GM19455 (cell line): ENCODE results near the gene HOXD9.

Source experiments
- ATAC-seq: cut with Tn5 transposase; IDR thresholded peaks from one replicate; pipeline ENCODE4 v1.9.1; 2021; ENCODE audit not compliant: unreplicated experiment

HOXD9 gene

DNA sequence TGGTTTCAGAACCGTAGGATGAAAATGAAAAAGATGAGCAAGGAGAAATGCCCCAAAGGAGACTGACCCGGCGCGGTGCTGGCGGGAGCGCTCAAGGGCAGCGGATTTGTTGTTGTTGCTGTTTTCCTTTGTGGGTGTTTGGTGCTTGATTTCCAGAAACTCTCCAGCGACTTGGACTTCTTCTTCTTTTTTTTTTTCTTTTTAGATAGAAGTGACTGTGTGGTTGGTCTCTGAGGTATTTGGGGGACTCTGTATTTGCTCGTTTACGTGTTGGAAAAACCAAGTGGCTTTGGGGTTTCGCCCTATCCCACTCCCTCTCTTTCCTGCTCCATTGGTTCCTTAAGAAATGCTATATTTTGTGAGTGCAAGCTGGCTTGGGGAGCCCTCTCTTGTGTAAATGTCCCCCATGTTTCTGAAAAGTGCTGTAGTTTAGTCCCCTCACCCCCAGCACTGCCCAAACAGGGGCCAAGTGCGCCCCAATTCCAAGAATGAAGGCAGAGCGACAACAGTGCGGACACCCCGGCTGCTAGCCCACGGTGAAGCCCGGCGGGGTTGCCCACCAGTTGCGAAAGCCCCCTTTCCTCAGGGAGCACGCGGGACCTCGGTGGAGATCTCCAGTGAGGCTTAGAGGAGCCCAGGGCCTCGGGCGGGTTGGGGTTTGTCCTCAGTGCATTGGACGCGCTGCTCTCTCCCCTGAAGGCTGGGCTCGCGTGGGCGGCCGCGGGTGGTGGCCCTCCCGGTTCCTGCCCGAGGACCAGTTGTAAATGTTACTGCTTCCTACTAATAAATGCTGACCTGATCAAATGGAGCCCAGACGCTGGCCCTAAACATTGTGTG is 1.8 kb downstream of the HOXD9 start:
- no peak for ATAC-seq

DNA sequence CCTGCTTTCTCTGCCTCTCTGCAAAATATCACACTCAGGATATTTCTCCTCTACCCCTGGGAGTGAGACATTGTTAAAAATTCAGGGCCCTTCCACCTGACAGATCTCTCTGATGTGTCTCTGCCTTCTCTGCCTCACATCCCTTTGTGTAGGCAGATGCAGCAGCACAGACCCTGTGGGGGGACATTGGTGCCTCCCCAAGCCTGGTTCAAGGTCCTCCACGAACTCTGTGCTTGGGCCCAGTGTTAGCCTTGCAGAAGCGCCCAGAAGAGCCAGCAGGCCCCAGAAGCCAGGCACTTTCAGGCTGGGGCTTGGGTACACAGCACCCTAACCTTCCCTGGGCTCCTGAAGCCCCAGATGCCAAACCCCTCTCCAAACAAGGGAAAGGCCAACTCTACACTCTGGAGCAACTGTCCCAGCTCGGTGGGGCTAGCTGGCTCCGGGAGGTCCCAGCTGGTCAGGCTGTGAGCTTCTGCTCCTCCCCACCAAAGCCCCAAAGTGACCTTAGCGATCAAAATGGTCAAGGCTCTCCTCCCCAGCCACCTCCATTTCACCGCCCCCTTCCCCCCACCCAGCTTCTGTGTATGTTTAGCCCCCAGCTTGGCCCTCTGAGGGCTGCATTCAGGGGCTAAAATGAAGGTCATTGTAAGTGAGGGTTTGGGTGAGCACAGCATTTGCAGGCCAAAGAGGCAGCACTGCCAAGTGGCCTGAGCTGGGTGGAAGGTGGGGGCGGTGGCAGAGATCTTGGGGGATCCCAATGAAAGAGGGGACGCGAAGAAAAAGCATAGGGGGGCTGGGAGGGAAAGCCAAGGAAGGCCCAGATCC is 2.6 kb downstream of the HOXD9 start:
- no peak for ATAC-seq

DNA sequence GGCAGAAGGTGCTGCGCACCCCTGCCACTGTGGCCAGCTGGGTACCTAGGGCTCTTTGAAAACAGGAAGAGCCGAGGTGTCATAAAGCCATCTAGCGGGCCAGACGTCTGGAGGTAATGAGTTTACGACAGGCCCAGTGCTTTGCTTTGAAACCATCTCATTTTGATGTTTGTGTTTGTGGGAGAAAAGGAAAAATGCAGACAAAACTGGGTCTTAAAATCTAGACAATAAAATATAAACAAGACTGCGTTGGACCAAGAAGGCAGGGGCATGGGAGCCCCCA is 3.2 kb downstream of the HOXD9 start:
- ATAC-seq = no peak

DNA sequence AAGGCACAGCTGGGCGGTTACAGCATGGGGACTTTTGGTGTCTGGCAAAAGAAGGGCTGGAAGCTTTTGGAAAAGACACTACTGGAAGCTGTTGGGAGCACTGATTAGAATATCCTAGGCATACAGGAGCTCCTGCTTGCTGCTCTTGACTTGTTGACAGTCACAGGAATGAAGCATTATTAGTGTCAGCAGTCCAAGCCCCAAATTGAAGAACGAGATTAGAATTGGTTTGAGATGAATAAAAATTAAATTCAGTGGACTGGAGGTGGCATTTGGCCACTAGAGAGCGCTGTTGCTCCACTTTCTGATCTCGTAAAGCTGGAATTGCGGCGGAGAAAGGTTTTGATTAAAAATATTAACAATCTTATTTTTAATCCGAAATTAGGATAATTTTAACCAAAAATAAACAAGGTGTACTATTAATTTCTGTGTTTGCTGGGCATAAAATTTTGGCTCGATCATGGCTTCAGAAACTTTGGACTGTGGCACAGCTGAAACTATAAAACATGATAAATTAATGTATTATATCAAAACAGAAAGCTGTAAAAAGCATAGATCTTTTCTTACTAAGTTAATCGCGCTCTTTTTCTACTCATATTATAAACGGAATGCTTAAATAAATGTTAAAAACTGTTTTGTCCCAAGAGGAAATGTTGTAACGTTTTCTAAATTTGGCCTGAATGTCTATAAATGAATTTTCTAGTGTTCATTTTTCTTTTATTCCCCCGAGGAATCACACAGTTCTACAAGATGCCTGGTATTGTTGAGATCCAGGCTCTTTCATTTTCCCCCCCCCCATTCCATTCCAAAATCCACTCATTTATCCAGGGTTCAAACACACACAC is 4.6 kb downstream of the HOXD9 start:
- ATAC-seq = no peak

DNA sequence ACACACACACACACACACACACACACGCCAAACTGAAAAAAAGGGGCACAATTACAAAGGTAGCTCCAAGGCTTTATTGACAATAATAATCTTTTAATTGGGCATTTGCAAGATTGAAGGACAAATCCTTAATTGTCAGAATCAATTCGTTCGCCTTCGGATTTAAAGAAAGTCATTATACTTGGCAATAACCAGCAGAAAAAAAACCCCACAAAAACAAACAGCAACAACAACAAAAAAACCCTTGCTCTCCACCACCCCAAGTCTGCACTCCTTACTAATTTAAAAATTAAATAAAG is 5.2 kb downstream of the HOXD9 start:
- no peak for ATAC-seq

DNA sequence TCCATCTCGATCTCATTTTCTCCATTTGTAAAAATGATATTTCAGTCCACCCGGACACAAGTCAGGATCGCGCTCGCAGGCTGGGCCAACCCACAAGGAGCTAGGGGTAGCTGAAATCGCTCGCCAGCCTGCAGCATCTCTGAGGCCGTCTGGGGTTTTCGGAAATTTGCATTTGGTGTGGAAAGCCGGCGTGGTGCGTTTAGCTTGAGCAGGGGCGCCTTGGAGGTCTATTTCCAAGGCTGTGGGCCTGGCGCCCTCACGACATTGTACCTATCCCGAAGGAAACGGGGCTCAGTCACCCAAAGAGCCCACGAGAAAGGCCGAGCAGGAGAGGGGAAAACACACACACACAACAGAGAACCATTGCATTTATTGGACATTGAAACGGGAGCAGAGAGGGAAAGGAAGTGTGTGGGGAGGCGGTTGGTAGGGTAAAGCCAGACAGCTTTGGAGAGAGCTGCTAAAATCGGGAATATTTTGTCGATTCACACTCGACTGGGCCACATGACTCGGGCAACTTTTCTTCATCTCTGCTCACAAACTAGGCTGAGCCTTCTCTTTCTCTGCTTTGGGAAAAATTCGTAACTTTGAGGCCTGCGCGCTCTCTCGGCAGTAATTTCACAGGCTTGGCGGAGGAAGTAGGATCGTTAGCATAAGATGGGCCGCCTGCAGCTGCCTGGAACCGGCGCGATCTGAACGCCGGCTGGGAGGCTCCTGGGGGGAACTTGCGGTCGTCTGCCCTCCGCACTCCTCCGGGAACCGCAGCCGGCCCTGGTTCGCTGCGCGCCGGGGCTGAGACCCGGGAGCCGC is 5.9 kb downstream of the HOXD9 start:
- no peak for ATAC-seq

DNA sequence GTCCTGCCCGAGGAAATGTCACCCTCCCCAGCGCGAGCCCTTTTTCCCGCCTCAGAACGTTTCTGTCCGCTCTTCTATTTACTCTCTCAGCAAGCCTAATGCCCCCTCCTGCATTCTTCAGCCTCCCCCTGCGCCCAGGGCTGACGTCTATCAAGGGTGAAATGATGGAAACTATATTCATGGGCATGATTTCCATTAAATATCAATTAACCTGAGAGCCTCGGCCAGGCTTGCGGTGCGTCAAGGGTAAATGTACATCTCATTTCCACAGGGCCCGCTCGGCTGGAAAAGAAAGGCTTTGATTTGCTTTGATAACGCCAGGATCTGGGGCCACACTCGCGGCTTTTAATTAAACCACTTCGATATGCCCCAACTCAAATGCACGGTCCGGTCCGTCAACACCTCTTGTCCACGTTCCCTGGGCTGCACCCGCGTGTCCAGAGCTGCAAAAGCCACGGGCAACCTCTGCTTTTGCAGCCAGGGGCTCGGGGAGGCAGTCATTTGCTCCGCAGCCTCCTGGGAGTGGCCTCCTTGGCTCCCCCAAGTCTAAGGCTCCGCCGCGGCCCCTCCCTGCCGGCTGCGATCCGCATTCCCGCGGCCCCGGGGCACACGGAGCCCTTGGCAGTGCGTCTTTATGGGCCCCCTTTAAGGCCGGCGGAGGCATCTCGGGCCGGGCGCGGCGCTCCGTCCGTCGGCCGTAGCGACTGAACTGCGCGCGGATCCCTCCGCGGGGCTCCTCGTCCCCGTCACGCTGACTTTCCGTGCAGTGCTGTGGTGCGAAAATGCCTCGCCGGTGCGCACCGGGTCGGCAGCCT is 6.7 kb downstream of the HOXD9 start, which contains the start of gene HOXD8:
Gene HOXD8 (plus strand): TSS at position 724 of the 815 bp plus-strand sequence. CDS start 662 bp downstream, outside the sequence.
- no peak for ATAC-seq

DNA sequence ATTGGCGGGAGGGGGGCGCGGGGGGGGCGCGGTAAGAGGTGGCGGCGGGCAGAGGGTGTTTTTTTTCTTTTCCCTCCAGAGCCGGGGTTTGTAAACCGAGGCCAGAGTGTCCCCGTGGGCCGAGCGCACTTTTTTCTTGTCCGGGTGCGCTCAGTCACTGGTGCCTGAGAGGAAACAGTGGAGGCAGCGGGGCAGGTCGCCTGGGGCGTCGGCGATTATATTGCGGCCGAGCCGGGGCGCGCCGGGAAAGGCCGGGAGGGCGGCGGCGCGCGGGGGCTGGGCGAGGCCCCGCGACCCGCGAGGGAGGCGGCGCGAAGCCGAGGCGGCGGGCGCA is 7.3 kb downstream of the HOXD9 start:
- no peak for ATAC-seq

DNA sequence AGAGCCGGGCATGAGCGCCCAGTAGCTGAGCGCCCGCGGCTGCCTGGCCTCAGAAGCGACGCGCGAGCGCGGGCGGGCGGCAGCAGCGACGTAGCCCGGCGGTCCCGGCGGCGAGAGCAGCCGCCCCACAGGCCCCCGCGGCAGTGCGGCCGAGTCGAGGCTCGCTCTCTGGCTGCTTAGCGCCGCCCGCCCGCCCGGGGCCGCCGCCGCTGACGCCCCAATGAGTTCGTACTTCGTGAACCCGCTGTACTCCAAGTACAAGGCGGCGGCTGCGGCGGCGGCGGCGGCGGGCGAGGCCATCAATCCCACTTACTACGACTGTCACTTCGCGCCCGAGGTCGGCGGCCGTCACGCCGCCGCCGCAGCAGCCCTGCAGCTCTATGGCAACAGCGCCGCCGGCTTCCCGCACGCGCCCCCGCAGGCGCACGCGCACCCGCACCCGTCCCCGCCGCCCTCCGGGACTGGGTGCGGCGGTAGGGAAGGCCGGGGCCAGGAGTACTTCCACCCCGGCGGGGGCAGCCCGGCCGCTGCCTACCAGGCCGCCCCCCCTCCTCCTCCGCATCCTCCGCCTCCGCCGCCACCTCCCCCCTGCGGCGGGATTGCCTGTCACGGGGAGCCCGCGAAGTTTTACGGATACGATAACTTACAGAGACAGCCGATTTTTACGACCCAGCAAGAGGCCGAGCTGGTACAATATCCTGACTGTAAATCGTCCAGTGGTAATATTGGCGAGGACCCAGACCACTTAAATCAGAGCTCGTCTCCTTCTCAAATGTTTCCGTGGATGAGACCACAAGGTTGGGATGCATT is 7.8 kb downstream of the HOXD9 start:
- no peak for ATAC-seq

DNA sequence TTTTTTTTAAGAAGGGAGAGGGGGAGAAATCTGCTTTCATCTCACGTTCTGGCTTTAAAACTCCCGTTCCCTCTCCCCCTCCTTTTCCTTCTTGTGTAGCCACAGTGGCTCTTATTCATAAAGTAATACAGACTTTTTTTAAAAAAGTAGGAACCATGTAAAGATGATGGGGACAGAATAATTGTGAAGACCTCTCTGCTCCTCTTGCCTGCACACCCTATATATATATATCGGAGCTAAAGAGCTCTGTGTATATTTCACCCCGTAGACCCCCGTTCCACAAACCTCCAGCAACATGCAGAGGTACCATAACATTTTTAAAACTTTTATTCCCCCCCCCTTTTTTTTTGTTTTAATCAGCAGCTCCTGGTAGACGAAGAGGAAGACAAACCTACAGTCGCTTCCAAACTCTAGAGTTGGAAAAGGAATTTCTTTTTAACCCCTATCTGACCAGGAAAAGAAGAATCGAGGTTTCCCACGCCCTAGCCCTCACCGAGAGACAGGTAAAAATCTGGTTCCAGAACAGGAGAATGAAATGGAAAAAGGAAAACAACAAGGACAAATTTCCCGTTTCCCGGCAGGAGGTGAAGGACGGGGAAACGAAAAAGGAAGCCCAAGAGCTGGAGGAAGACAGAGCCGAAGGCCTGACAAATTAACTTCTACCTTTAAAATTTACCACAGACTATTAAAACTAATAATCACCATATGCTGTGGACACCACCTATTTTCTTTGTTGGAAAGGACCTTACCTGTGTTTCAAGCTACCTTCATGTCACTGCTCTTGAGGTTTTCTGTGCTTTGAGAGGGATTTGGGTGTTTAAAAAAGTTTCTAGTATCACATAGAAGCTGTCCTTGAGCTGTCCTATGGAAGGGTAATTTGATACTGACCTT is 8.7 kb downstream of the HOXD9 start:
- no peak for ATAC-seq

DNA sequence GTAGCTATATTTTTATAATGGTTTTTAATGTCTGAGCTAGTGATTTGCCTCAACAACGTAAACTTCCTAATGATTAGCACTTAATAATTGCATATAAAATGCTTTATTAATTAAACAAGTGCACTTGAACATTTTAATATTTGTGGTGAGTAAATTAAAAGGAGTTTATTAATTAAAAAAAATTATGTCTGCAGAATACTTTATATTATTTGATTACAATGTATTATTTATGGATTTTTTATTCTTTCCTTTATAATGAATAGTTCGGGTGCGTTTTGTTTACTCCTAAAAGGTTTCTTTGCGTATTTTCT is 9.3 kb downstream of the HOXD9 start:
- no peak for ATAC-seq

DNA sequence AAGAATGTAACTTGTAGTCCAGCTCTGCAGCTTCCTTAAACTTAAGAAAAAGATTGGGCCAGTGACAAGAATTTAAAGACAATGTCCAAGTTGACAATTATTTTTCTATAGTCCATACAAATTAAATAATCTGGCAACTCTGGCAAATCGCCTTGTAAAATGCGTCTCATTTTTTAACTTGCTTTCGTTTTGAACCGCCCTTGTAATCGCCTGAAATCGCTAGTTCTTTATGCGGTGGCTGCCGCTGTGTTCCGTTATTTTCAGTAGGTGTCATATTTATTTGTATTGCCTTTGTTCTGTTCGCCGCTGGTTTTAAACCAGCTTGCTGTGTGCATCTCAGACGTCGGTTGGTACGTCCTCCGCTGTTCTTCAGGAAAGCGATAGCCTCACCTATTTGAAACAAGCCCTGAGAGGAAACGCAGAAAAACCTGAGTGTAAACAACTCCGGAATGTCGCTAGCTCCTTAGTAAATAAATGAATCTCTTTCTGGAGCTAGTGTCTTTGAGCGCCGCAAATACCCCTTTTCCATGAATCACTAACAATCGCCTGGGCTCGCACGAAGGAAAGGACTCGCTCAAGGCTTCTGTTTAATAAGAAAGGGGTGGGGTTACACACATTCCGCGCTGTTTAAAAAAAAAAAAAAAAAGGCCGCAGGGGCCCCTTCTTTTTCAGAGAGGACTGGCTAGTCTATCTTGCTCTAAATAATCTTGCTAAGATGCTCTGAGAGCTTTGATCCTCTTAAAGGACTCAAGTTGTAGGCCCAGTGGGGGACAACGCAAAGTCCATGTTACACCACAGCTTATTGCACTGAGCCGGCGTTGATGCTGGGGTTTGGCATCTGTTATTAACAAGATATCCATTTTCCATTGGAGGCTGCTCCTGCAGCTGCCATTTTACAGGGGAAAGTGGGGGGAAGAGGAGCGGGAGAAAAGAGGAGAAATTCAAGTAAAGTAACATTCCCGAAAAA is 10.0 kb downstream of the HOXD9 start:
- ATAC-seq = no peak

DNA sequence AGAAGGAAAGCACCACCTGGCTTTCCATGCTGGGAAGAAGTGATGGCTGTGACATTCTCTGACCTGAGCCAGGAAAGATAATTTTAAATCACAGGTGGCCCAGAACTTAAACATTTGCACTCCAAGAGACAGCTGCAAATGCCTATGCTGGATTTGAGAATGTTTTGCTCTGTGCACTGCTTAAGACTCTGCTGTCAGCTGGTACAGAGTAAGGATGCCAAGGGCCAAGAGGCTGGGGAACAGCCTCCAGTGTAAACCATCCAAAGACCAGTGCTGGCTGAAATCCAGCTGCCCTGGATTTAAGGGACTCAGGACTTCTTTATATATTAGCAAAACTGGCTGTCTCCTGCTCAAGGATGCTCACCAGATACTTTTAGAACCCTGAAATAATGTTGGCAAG is 10.9 kb downstream of the HOXD9 start:
- no peak for ATAC-seq

DNA sequence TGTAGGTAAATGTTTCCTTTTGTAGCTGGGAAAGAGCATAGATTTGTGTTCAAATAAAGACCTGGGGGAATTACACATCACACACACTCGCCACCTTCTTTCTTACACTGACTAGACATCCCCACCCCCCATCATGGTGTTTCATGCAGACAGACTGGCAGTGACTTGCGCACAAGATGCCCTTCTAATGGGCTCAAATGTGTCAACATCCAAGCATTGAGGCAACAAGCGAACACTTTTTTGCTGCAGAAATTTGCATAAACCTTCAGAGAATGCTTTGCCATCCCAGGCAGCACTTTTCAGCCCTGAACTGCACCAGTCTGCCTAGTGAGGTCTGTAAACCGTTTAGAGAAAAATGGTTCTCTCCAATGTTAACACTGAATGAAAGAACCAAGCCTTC is 11.5 kb downstream of the HOXD9 start:
- ATAC-seq = no peak

DNA sequence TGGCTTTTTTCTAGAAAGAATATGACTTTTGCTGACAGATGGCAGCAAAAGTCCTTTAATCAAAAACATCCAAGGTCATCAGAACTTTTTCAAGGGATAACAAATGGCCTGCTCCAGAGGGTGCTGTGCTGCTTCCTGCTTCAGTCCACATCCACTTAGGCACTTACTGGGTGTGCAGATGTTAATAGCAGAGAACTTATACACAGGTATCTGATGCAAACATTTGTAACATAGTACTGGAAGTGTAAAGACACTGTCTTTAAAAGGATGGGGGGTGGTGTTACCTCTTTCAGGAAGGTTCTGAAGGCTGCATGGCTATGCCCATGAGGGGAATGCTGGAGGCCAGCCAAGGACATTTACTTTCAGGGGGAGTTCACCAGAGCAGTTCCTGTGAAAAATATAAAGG is 12.5 kb downstream of the HOXD9 start:
- ATAC-seq = no peak

DNA sequence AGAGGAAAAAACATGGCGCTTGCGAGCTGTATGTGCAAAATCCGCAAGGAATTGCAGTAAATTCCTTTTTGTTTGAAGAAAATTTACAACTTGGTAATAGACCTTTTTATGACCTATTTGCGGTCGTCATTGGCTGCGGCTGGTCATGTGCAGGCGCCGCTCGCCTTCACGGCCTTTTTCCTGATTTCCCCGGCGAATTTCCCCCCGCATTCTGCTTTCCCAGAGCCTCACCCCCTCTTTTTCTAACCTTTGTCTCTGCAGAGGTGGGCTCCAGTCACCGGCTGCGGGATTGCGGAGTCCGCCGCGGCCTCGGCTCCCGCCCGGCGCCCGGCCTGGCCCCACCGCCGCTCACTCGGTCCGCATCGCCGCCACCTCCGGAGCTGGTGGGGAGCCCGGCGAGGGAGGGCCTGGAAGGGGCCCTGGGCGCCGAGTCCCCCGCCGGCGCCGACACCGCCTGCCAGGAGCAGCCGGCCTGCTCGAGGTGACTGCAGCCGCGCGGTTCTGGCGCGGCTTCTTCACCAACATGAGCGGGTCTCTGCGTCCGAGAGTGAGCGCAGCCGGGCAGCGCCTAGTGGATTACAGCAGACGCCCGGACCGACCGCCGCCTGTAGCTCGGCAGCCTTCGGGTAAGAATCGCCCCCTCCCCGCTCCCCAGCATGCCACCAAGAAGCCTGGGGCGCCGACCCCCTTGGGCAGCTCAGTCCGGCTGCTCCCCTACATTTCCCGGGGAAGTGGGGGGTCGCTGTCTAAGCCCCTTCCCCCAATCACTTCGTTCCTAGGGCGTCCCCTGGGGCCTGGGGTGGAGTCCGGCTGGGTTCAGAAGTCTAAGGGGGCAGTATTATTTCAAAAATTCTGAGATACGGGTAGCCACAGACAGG is 14.1 kb downstream of the HOXD9 start:
- no peak for ATAC-seq

DNA sequence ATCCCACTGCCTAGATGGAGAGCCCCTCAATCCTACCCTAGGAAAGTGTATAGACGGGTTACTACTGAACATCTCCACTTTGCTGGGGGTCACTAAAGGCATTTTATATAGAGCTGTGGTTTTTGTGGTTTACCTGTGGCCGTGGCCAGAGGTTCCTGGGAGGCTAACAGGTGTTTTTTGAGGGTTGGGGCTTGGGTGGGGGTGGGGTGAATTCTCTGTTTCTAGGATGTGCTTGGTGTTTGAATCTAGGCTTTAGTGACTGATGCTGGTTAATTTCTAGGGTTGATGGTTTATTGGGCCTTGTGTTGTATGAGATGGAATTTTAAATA is 14.7 kb downstream of the HOXD9 start:
- no peak for ATAC-seq
